ENCODE results near the gene LIME1. TPM values are rescaled to one million over a fixed set of nuclear protein-coding genes. Genes with fewer than 3 reads are reported as not detected.

The LIME1 gene
- total and polyA plus RNA-seq, 9 of the 15 experiments (the other 6 are each of a cell fraction or from before 2014, with no cell fraction given), result 0.11 to 17.1 (median 2.8) TPM; not detected in 2

DNA sequence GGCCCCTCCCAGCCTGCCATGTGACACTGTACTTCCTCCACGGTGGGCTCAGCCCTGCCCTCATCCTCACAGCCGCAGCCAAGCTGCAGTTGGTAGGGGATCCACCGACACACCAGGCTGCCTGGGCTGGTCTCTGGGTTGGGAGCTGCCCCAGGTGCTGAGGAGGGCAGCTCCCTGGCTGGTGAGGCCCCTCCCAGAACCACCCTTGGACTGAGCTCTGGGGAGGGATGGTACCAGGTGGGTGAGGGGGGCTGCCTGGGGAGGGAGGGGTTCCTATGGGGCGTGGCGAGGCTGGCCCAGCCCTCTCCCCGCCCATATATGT lies 40.2 kb upstream of the LIME1 start:
- FAIRE-seq (no peak), ATAC-seq (no peak), DNase-seq (ENCODE audit: extremely low read depth in 1 of 4, low spot score in 3 of 4) (peak in 1 of 4 experiments; percentile 33)
- Histone ChIP-seq H3K79me2 (ENCODE audit: control insufficient read depth, insufficient read depth, low read length) (no peaks in the 10 kb centered on the region), H3K4me2 (ENCODE audit: insufficient read depth, low read length) (no peak overlapping the region), H3K27me3 (ENCODE audit: control insufficient read depth in 2 of 2, insufficient read depth in 2 of 2, low read length in 2 of 2) (no peaks in the 10 kb centered on the region), H3K4me3 (no peak overlapping the region), H3K36me3 (ENCODE audit: control insufficient read depth, insufficient read depth, low read length) (peaks cover 29% of the 10 kb centered on the region; the same call in 2 of the 3 replicates), H3K9me3 (replicated peaks; ENCODE audit: control insufficient read depth, insufficient read depth, low read depth, low read length) (no peaks in the 10 kb centered on the region), H3K4me1 (replicated peaks in 1 of 2; ENCODE audit: control insufficient read depth in 2 of 2, insufficient read depth in 2 of 2, low read length in 2 of 2) (peaks cover 9 to 78% of the 10 kb centered on the region in 2 experiments), H3K9me1 (ENCODE audit: control insufficient read depth, insufficient read depth, low read length) (no peaks in the 10 kb centered on the region), H3K9ac (ENCODE audit: insufficient read depth in 1 of 2, low read depth in 2 of 2, low read length in 2 of 2) (no peak overlapping the region; a peak in 1 of 4 replicates), H4K20me1 (replicated peaks; ENCODE audit: control insufficient read depth, insufficient read depth, low read length) (no peaks in the 10 kb centered on the region; the same call in 1 of the 2 replicates), H2AFZ (ENCODE audit: low read depth, low read length) (no peak overlapping the region), H3K27ac (ENCODE audit: extremely low read depth, low read depth, low read length) (no peak overlapping the region)
- POLR2A ChIA-PET, result no interaction called here
- no TSS peak for BruUV-seq (replicated peaks)
- 65% methylated on average over 3 of the region's 6 CpGs for WGBS (ENCODE audit: insufficient coverage, low coverage, missing lambda C conversion rate)
- intact Hi-C loops (cut with micrococcal nuclease), result no loop called here
- CTCF ChIA-PET (ENCODE audit: low intra/inter-chr PET ratio), result no interaction called here
- in situ Hi-C loops (cut with MboI), result no loop called here
- TF ChIP-seq ZBED1 (IDR thresholded peaks at IDR 0.05) (0 out of 2 replicates have a peak, but pooled peaks have one; percentile 16), PHB2 (IDR thresholded peaks at IDR 0.05; ENCODE audit: low read depth) (no peak), CHAMP1 (IDR thresholded peaks at IDR 0.05) (no peak), POLR2G (IDR thresholded peaks at IDR 0.05; ENCODE audit: low read depth, low read length) (peak; percentile 63), XRCC5 (IDR thresholded peaks at IDR 0.05; ENCODE audit: low read depth, low read length) (no peak), SNRNP70 (optimal IDR thresholded peaks at IDR 0.05; ENCODE audit: low read depth, low read length) (peak; percentile 9), ZNF639 (CRISPR knock-in tag; conservative IDR thresholded peaks at IDR 0.05 in 1 of 2, IDR thresholded peaks at IDR 0.05 in 1 of 2) (no peak), SMAD3 (CRISPR knock-in tag; conservative IDR thresholded peaks at IDR 0.05) (no peak), NFE2 (IDR thresholded peaks at IDR 0.05; ENCODE audit: low read depth) (no peak)
- TF ChIP-seq, protein P1, sequence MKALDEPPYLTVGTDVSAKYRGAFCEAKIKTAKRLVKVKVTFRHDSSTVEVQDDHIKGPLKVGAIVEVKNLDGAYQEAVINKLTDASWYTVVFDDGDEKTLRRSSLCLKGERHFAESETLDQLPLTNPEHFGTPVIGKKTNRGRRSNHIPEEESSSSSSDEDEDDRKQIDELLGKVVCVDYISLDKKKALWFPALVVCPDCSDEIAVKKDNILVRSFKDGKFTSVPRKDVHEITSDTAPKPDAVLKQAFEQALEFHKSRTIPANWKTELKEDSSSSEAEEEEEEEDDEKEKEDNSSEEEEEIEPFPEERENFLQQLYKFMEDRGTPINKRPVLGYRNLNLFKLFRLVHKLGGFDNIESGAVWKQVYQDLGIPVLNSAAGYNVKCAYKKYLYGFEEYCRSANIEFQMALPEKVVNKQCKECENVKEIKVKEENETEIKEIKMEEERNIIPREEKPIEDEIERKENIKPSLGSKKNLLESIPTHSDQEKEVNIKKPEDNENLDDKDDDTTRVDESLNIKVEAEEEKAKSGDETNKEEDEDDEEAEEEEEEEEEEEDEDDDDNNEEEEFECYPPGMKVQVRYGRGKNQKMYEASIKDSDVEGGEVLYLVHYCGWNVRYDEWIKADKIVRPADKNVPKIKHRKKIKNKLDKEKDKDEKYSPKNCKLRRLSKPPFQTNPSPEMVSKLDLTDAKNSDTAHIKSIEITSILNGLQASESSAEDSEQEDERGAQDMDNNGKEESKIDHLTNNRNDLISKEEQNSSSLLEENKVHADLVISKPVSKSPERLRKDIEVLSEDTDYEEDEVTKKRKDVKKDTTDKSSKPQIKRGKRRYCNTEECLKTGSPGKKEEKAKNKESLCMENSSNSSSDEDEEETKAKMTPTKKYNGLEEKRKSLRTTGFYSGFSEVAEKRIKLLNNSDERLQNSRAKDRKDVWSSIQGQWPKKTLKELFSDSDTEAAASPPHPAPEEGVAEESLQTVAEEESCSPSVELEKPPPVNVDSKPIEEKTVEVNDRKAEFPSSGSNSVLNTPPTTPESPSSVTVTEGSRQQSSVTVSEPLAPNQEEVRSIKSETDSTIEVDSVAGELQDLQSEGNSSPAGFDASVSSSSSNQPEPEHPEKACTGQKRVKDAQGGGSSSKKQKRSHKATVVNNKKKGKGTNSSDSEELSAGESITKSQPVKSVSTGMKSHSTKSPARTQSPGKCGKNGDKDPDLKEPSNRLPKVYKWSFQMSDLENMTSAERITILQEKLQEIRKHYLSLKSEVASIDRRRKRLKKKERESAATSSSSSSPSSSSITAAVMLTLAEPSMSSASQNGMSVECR (CRISPR knock-in tag; IDR thresholded peaks at IDR 0.05), result no peak
- TF ChIP-seq, protein P2, sequence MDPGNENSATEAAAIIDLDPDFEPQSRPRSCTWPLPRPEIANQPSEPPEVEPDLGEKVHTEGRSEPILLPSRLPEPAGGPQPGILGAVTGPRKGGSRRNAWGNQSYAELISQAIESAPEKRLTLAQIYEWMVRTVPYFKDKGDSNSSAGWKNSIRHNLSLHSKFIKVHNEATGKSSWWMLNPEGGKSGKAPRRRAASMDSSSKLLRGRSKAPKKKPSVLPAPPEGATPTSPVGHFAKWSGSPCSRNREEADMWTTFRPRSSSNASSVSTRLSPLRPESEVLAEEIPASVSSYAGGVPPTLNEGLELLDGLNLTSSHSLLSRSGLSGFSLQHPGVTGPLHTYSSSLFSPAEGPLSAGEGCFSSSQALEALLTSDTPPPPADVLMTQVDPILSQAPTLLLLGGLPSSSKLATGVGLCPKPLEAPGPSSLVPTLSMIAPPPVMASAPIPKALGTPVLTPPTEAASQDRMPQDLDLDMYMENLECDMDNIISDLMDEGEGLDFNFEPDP (CRISPR knock-in tag; IDR thresholded peaks at IDR 0.05), result no peak
